Mucosa of stomach (tissue), 1 donor: Measurements from ENCODE around the gene ADH7.
A peak's percentile ranks its signal among the peaks of the same experiment; 100 is the strongest.
"Not testable (repeated sequence)": the region's sequence is repeated elsewhere in the genome, so short reads cannot be mapped to it uniquely, and the experiment has no call there.

Source experiments
- H3K27me3 ChIP-seq: one replicate; pipeline ENCODE4 v1.7.0; 2013; ENCODE audit warnings: mild to moderate bottlenecking, low read length; ENCODE audit not compliant: control insufficient read depth, insufficient read depth
- H3K36me3 ChIP-seq: one replicate; pipeline ENCODE4 v1.7.0; 2013; ENCODE audit warnings: low read length; ENCODE audit not compliant: control insufficient read depth, insufficient read depth
- H3K4me1 ChIP-seq: one replicate; pipeline ENCODE4 v1.7.0; 2013; ENCODE audit warnings: mild to moderate bottlenecking, low read length; ENCODE audit not compliant: control insufficient read depth, insufficient read depth
- H3K4me3 ChIP-seq: one replicate; pipeline ENCODE4 v1.7.0; 2013; ENCODE audit warnings: low read length
- H3K9ac ChIP-seq: one replicate; pipeline ENCODE4 v1.7.0; 2013; ENCODE audit warnings: mild to moderate bottlenecking, low read length, moderate library complexity
- H3K9me3 ChIP-seq: one replicate; pipeline ENCODE4 v1.7.0; 2013; ENCODE audit warnings: mild to moderate bottlenecking, low read length, moderate library complexity; ENCODE audit not compliant: control insufficient read depth
- donor health status: Pancreatic carcinoma.

ADH7 gene

GRCh38 chr4:99457676-99458075 is 22.5 kb upstream of the ADH7 start:
- H3K4me1 ChIP-seq, result peaks cover 38% of the 10 kb centered on the region
- H3K27me3 ChIP-seq, result no peaks in the 10 kb centered on the region
- H3K36me3 ChIP-seq, result no peaks in the 10 kb centered on the region
- no peak overlapping the region for H3K4me3 ChIP-seq
- no peaks in the 10 kb centered on the region for H3K9me3 ChIP-seq
- no peak overlapping the region for H3K9ac ChIP-seq

- Histone ChIP-seq H3K36me3 (no peaks in the 10 kb centered on the region), H3K9me3 (no peaks in the 10 kb centered on the region), H3K4me1 (peaks cover 36% of the 10 kb centered on the region), H3K9ac (no peak overlapping the region), H3K4me3 (no peak overlapping the region), H3K27me3 (no peaks in the 10 kb centered on the region)
Measured at GRCh38 chr4:99457270-99457669, 22.1 kb upstream of the ADH7 start.

- Histone ChIP-seq H3K27me3 (no peaks in the 10 kb centered on the region), H3K4me3 (no peak overlapping the region), H3K9ac (no peak overlapping the region), H3K4me1 (no peaks in the 10 kb centered on the region), H3K36me3 (no peaks in the 10 kb centered on the region), H3K9me3 (no peaks in the 10 kb centered on the region)
Measured at GRCh38 chr4:99447513-99447912, 12.4 kb upstream of the ADH7 start.

GRCh38 chr4:99447079-99447478 is 11.9 kb upstream of the ADH7 start:
- Histone ChIP-seq H3K4me3 (no peak overlapping the region), H3K27me3 (no peaks in the 10 kb centered on the region), H3K4me1 (no peaks in the 10 kb centered on the region), H3K9ac (no peak overlapping the region), H3K36me3 (no peaks in the 10 kb centered on the region), H3K9me3 (no peaks in the 10 kb centered on the region)

- Histone ChIP-seq H3K36me3 (no peaks in the 10 kb centered on the region), H3K27me3 (no peaks in the 10 kb centered on the region), H3K4me3 (no peak overlapping the region), H3K9ac (no peak overlapping the region), H3K9me3 (no peaks in the 10 kb centered on the region), H3K4me1 (peaks cover 29% of the 10 kb centered on the region)
Measured at GRCh38 chr4:99438405-99438780, 3.3 kb upstream of the ADH7 start.

- Histone ChIP-seq H3K36me3 (no peaks in the 10 kb centered on the region), H3K9me3 (no peaks in the 10 kb centered on the region), H3K9ac (no peak overlapping the region), H3K27me3 (no peaks in the 10 kb centered on the region), H3K4me3 (no peak overlapping the region), H3K4me1 (peaks cover 29% of the 10 kb centered on the region)
Measured at GRCh38 chr4:99437723-99438404, 2.7 kb upstream of the ADH7 start.

GRCh38 chr4:99436976-99437722 is 2.0 kb upstream of the ADH7 start:
- H3K36me3 ChIP-seq, result no peaks in the 10 kb centered on the region
- no peak overlapping the region for H3K9ac ChIP-seq
- no peaks in the 10 kb centered on the region for H3K27me3 ChIP-seq
- peaks cover 29% of the 10 kb centered on the region for H3K4me1 ChIP-seq
- H3K4me3 ChIP-seq, result no peak overlapping the region
- no peaks in the 10 kb centered on the region for H3K9me3 ChIP-seq

- H3K4me3 ChIP-seq, result no peak overlapping the region
- H3K27me3 ChIP-seq, result no peaks in the 10 kb centered on the region
- H3K4me1 ChIP-seq, result peaks cover 29% of the 10 kb centered on the region
- no peak overlapping the region for H3K9ac ChIP-seq
- H3K9me3 ChIP-seq, result no peaks in the 10 kb centered on the region
- no peaks in the 10 kb centered on the region for H3K36me3 ChIP-seq
Measured at GRCh38 chr4:99436462-99436861, 1.3 kb upstream of the ADH7 start.

- no peaks in the 10 kb centered on the region for H3K36me3 ChIP-seq
- H3K4me3 ChIP-seq, result no peak overlapping the region
- H3K9me3 ChIP-seq, result no peaks in the 10 kb centered on the region
- H3K27me3 ChIP-seq, result no peaks in the 10 kb centered on the region
- H3K9ac ChIP-seq, result no peak overlapping the region
- no peaks in the 10 kb centered on the region for H3K4me1 ChIP-seq
Measured at GRCh38 chr4:99430106-99430505, 5.0 kb downstream of the ADH7 start.

GRCh38 chr4:99417125-99417524 is 18.0 kb downstream of the ADH7 start:
- peaks cover 42% of the 10 kb centered on the region for H3K4me1 ChIP-seq
- H3K36me3 ChIP-seq, result no peaks in the 10 kb centered on the region
- no peak overlapping the region for H3K4me3 ChIP-seq
- H3K9ac ChIP-seq, result no peak overlapping the region
- no peaks in the 10 kb centered on the region for H3K27me3 ChIP-seq
- H3K9me3 ChIP-seq, result no peaks in the 10 kb centered on the region

- H3K4me3 ChIP-seq, H3K36me3 ChIP-seq: not testable (repeated sequence)
Measured at GRCh38 chr4:99415762-99416161, 19.4 kb downstream of the ADH7 start.

GRCh38 chr4:99414902-99415301 is 20.2 kb downstream of the ADH7 start:
- H3K27me3 ChIP-seq, H3K9me3 ChIP-seq, H3K36me3 ChIP-seq, H3K4me3 ChIP-seq: not testable (repeated sequence)
- peaks cover 42% of the 10 kb centered on the region for H3K4me1 ChIP-seq
- H3K9ac ChIP-seq, result peak overlapping the region; percentile 19

More at GRCh38 chr4:99415762-99416161, 19.4 kb downstream of the ADH7 start:
- not testable (repeated sequence) for H3K27me3 ChIP-seq, H3K9me3 ChIP-seq, H3K9ac ChIP-seq
- peaks cover 42% of the 10 kb centered on the region for H3K4me1 ChIP-seq
